Colonic mucosa (tissue), 4 donors: Measurements from ENCODE around the gene CD72. TPM values are rescaled to one million over a fixed set of nuclear protein-coding genes. Genes with fewer than 3 reads are reported as not detected.

Experiments used
- DNase-seq: peaks from one replicate; pipeline ENCODE4 v3.0.0-alpha.2; 2020
- H3K27ac ChIP-seq: fragments of 200-600 bp; one replicate; pipeline ENCODE4 v1.8.0; 2021
- H3K27me3 ChIP-seq: fragments of 200-600 bp; one replicate; pipeline ENCODE4 v1.8.0; 2021
- H3K36me3 ChIP-seq: fragments of 200-600 bp; one replicate; pipeline ENCODE4 v1.8.0; 2021
- H3K4me1 ChIP-seq: fragments of 200-600 bp; one replicate; pipeline ENCODE4 v1.8.0; 2021; ENCODE audit warnings: mild to moderate bottlenecking
- H3K4me3 ChIP-seq: fragments of 200-600 bp; one replicate; pipeline ENCODE4 v1.8.0; 2021
- H3K9ac ChIP-seq, 2 donors: one replicate each; pipeline ENCODE4 v1.7.0; 2013; ENCODE audit warnings: control low read depth in 2 of 2, low read depth in 2 of 2, low read length in 2 of 2
- H3K9me3 ChIP-seq: fragments of 200-600 bp; one replicate; pipeline ENCODE4 v1.8.0; 2021
- CTCF ChIP-seq: fragments of 200-600 bp; IDR thresholded peaks from one replicate; pipeline ENCODE4 v1.8.0; 2022; ENCODE audit warnings: antibody characterized with exemption, mild to moderate bottlenecking
- intact Hi-C: fragments of 100-400 bp; cut with DNase I; formaldehyde crosslinking; loops from one replicate; pipeline ENCODE4 v1.14.1; 2022
- total RNA-seq, 2 donors: library from RNA; stranded (reverse); fragmentation: NEBNext Ultra II Directional in 1 of 2; extraction: Animal tissue kit (Norgen Biotek cat#: 25700) in 1 of 2; gene quantifications; one replicate each; pipeline ENCODE4 v1.2.1, GENCODE V29; 2021
- donor health status: healthy.
- donor health status: DM: no; HTN: no; CAD: no.
- donor health status: DM: no; HTN: no; CAD: no.

CD72 gene
- total RNA-seq, 2 donors from 2014 or later: 0.69 to 2.7 TPM

- DNase-seq: peak; percentile 43
- Histone ChIP-seq H3K9ac (peak overlapping the region; percentile 86 to 98), H3K27me3 (no peaks in the 10 kb centered on the region), H3K9me3 (no peaks in the 10 kb centered on the region), H3K4me3 (peak overlapping the region; percentile 85), H3K27ac (peak overlapping the region; percentile 91), H3K36me3 (no peaks in the 10 kb centered on the region), H3K4me1 (peaks cover 24% of the 10 kb centered on the region)
- no peak for TF ChIP-seq CTCF
- intact Hi-C loops: no loop called here
Observed at GRCh38 chr9:35658968-35659220, 40.7 kb upstream of the CD72 start.

- intact Hi-C loops: no loop called here
Observed at GRCh38 chr9:35658137-35658967, 40.1 kb upstream of the CD72 start, which contains the start of gene CCDC107. Gene CCDC107 (plus strand): TSS chr9:35658292. CDS start chr9:35658380, 88 bp downstream.

GRCh38 chr9:35657546-35658136 lies 39.4 kb upstream of the CD72 start, which contains the start of gene RMRP:
Gene RMRP (minus strand): TSS chr9:35658019.
- H3K9me3 ChIP-seq: no peaks in the 10 kb centered on the region
- peak within 1 kb of the TSS; percentile 85 for H3K4me3 ChIP-seq
- peak within 1 kb of the TSS; percentile 86 to 98 for H3K9ac ChIP-seq
- H3K27me3 ChIP-seq: no peaks in the 10 kb centered on the region
- H3K4me1 ChIP-seq: peaks cover 20% of the 10 kb centered on the region
- H3K36me3 ChIP-seq: no peaks in the 10 kb centered on the region
- intact Hi-C loops: no loop called here
- peak within 1 kb of the TSS; percentile 91 for H3K27ac ChIP-seq
- peak; percentile 97 for DNase-seq
- TF ChIP-seq CTCF: peak; percentile 24

More at GRCh38 chr9:35658137-35658967, 40.1 kb upstream of the CD72 start, which contains the start of gene CCDC107:
- Histone ChIP-seq H3K4me3 (peak within 1 kb of the TSS; percentile 85), H3K27me3 (no peaks in the 10 kb centered on the region), H3K9ac (peak within 1 kb of the TSS; percentile 86 to 98), H3K4me1 (peaks cover 20% of the 10 kb centered on the region), H3K27ac (peak within 1 kb of the TSS; percentile 91), H3K36me3 (no peaks in the 10 kb centered on the region), H3K9me3 (no peaks in the 10 kb centered on the region)
- TF ChIP-seq CTCF: peak; percentile 51
- DNase-seq: peak; percentile 84

- peaks cover 19% of the 10 kb centered on the region for H3K4me1 ChIP-seq
- H3K9ac ChIP-seq: peak overlapping the region; percentile 61 to 86
- no peaks in the 10 kb centered on the region for H3K27me3 ChIP-seq
- H3K36me3 ChIP-seq: no peaks in the 10 kb centered on the region
- H3K9me3 ChIP-seq: no peaks in the 10 kb centered on the region
- peak overlapping the region; percentile 28 for H3K4me3 ChIP-seq
- TF ChIP-seq CTCF: no peak
- peak overlapping the region; percentile 91 for H3K27ac ChIP-seq
- DNase-seq: no peak
- intact Hi-C loops: no loop called here
Observed at GRCh38 chr9:35656831-35657545, 38.8 kb upstream of the CD72 start.

- Histone ChIP-seq H3K4me1 (peaks cover 25% of the 10 kb centered on the region), H3K27ac (no peak overlapping the region), H3K9ac (no peak overlapping the region), H3K36me3 (no peaks in the 10 kb centered on the region), H3K4me3 (no peak overlapping the region), H3K27me3 (no peaks in the 10 kb centered on the region), H3K9me3 (no peaks in the 10 kb centered on the region)
- intact Hi-C loops: no loop called here
- no peak for TF ChIP-seq CTCF
- no peak for DNase-seq
Observed at GRCh38 chr9:35656348-35656747, 38.1 kb upstream of the CD72 start.
